ENCODE measurements around the gene ROBO2. TPM values are rescaled to one million over a fixed set of nuclear protein-coding genes. Genes with fewer than 3 reads are reported as not detected.
"Not testable (repeated sequence)": the region's sequence is repeated elsewhere in the genome, so short reads cannot be mapped to it uniquely, and the experiment has no call there.

Gene ROBO2
- total and polyA plus RNA-seq, 4 experiments from 2014 or later: not detected

DNA sequence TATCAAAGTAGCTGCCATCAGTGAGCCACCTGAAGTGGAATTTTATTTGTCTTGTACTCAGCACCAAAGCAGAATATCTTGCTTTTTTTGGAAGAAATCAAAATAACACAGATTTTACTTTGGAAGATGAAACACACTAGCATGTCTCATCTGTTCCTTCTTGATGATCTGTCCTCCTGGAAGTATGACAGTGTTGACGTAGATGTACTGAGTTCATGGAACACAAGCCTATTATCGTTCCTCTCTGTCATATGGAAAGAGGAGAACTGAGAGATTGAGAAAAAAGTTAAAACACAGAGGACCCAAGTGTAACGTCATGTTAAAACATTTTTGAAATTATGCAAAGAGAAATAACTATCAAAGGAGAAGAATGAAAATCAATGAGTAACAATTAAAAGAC is 340.2 kb downstream of the ROBO2 start:
- Histone ChIP-seq H3K36me3 (ENCODE audit: insufficient read depth, low read length) (no peaks in the 10 kb centered on the region), H3K9me3 (ENCODE audit: control insufficient read depth in 1 of 2, low read length in 2 of 2) (no peaks in the 10 kb centered on the region), H3K27ac (ENCODE audit: low read depth, low read length) (no peak overlapping the region), H3K27me3 (ENCODE audit: insufficient read depth, low read length) (no peaks in the 10 kb centered on the region), H3K4me3 (ENCODE audit: low read length in 2 of 2) (no peak overlapping the region), H3K4me1 (ENCODE audit: insufficient read depth, low read length) (no peaks in the 10 kb centered on the region)
- intact Hi-C loops (cut with micrococcal nuclease): no loop called here
- Mint-ChIP-seq H3K27me3 (no peaks in the 10 kb centered on the region), H3K36me3 (no peaks in the 10 kb centered on the region), H3K27ac (no peak overlapping the region), H3K4me3 (no peak overlapping the region), H3K4me1 (no peaks in the 10 kb centered on the region), H3K9me3 (peaks cover 2 to 22% (median 10%) of the 10 kb centered on the region in 8 donors)
- no peak for DNase-seq
- ChIA-PET POLR2A (ENCODE audit: partially characterized antibody) (no interaction called here), CTCF (ENCODE audit: partially characterized antibody) (interaction anchor here (0.5 kb wide), 1 partner anchor 31 kb away, joined by 3 read pairs; no protein-coding TSS in a partner anchor)

DNA sequence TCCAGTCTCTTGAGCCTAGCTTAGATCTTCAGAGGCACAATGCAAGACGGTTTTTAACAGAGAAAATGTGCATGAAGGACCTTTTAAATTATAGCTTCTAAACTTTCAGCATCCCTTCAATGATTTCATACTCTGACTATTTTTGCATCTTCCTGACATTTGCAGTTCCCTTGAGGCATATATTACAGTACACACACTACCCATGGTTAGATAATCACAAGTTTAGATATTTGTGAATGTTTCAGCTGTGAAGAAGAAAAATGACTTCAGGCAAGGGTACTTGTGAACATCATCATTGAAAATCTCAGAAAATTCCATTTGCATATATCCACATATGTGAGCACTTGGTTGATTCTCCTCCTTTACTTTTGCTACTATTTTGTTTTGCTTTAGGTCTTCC is 341.5 kb downstream of the ROBO2 start:
- H3K36me3 ChIP-seq (ENCODE audit: insufficient read depth, low read length): no peaks in the 10 kb centered on the region
- no peak overlapping the region for H3K27ac ChIP-seq (ENCODE audit: low read depth, low read length)
- Mint-ChIP-seq H3K4me3 (no peak overlapping the region), H3K4me1 (no peaks in the 10 kb centered on the region), H3K36me3 (no peaks in the 10 kb centered on the region), H3K27me3 (no peaks in the 10 kb centered on the region), H3K27ac (no peak overlapping the region), H3K9me3 (peaks cover 4 to 23% (median 11%) of the 10 kb centered on the region in 8 donors)
- ChIA-PET CTCF (ENCODE audit: partially characterized antibody) (no interaction called here), POLR2A (ENCODE audit: partially characterized antibody) (no interaction called here)
- no peak for DNase-seq
- no peaks in the 10 kb centered on the region for H3K27me3 ChIP-seq (ENCODE audit: insufficient read depth, low read length)
- no peaks in the 10 kb centered on the region for H3K9me3 ChIP-seq (ENCODE audit: control insufficient read depth in 1 of 2, low read length in 2 of 2)
- no peak overlapping the region for H3K4me3 ChIP-seq (ENCODE audit: low read length in 2 of 2)
- intact Hi-C loops (cut with micrococcal nuclease): no loop called here
- no peaks in the 10 kb centered on the region for H3K4me1 ChIP-seq (ENCODE audit: insufficient read depth, low read length)

DNA sequence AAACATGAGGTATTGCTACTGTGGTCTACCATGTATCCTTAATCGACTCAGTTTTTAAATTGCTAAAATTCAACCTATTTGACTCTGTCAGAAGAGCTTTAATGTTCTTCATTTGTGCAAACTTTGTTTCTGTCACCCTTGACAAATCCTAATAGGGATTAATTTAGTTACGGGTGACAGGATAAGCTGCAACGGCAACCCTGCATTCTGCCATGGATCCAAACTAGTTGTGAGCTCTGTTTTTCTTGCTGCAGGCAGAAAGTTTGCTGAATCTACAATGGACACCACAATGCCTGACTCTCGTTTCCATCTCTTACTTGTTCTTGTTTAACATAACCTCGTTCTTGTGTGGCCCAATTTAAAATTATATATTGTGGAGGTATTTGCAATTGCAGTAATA is 352.3 kb downstream of the ROBO2 start:
- CTCF ChIA-PET (ENCODE audit: partially characterized antibody): no interaction called here
- intact Hi-C loops (cut with micrococcal nuclease): no loop called here

DNA sequence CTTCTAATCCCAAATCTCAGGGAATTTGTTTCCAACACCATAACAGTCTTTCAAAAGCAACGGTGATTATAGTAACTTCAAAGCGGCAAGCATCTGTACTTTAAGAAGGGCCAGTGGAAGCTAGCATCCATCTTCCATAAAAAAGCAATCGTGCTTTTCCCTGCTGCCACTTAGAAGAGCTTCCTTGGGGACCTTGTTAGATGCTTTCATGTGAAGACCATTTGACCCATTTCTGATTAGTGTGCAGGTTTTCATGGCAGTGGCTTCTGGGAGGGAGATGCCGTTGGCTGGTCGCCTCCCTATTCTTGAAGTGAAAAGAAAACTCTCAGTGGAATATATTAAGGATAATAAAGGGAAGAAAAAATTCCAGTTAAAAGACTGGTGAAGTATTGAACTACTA is 354.1 kb downstream of the ROBO2 start:
- H3K27me3 Mint-ChIP-seq: no peaks in the 10 kb centered on the region
- Histone ChIP-seq H3K4me3 (ENCODE audit: low read length in 2 of 2) (no peak overlapping the region), H3K9me3 (ENCODE audit: control insufficient read depth in 1 of 2, low read length in 2 of 2) (no peaks in the 10 kb centered on the region), H3K27me3 (ENCODE audit: insufficient read depth, low read length) (no peaks in the 10 kb centered on the region), H3K36me3 (ENCODE audit: insufficient read depth, low read length) (no peaks in the 10 kb centered on the region), H3K27ac (ENCODE audit: low read depth, low read length) (no peak overlapping the region), H3K4me1 (ENCODE audit: insufficient read depth, low read length) (no peaks in the 10 kb centered on the region)
- ChIA-PET CTCF (ENCODE audit: partially characterized antibody) (no interaction called here), POLR2A (ENCODE audit: partially characterized antibody) (no interaction called here)
- no peaks in the 10 kb centered on the region for H3K4me1 Mint-ChIP-seq
- H3K27ac Mint-ChIP-seq: no peak overlapping the region
- H3K36me3 Mint-ChIP-seq: no peaks in the 10 kb centered on the region
- DNase-seq: no peak
- intact Hi-C loops (cut with micrococcal nuclease): no loop called here
- no peak overlapping the region for H3K4me3 Mint-ChIP-seq
- H3K9me3 Mint-ChIP-seq: peaks cover 0 to 16% (median 7%) of the 10 kb centered on the region in 8 donors

More for the DNA sequence above, 352.3 kb downstream of the ROBO2 start:
- POLR2A ChIA-PET (ENCODE audit: partially characterized antibody): no interaction called here
- Histone ChIP-seq H3K27me3 (ENCODE audit: insufficient read depth, low read length) (no peaks in the 10 kb centered on the region), H3K4me3 (ENCODE audit: low read length in 2 of 2) (no peak overlapping the region), H3K36me3 (ENCODE audit: insufficient read depth, low read length) (no peaks in the 10 kb centered on the region), H3K9me3 (ENCODE audit: control insufficient read depth in 1 of 2, low read length in 2 of 2) (no peaks in the 10 kb centered on the region), H3K27ac (ENCODE audit: low read depth, low read length) (no peak overlapping the region), H3K4me1 (ENCODE audit: insufficient read depth, low read length) (no peaks in the 10 kb centered on the region)
- H3K4me3 Mint-ChIP-seq: no peak overlapping the region
- H3K27me3 Mint-ChIP-seq: no peaks in the 10 kb centered on the region
- peaks cover 0 to 19% (median 8%) of the 10 kb centered on the region in 8 donors for H3K9me3 Mint-ChIP-seq
- no peaks in the 10 kb centered on the region for H3K4me1 Mint-ChIP-seq
- H3K27ac Mint-ChIP-seq: no peak overlapping the region
- H3K36me3 Mint-ChIP-seq: no peaks in the 10 kb centered on the region
- DNase-seq: no peak

DNA sequence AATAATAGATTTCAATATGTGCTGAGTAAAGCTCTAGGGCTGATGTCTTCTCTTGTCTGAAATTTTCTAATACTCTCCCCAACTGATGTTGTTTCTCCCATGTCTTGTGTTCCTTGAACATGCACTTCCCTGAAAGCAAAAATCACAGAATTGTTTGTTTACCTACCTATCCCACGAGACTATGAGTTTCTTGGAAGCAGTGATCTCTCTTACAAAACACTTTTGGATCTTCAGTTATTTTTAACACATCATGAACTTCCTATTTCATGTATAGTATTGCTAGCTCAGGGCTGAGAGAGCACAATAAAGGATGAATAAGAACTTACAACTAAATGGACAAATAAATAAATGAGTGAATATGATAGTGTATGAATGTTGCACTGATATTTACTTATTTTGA is 365.0 kb downstream of the ROBO2 start:
- no peaks in the 10 kb centered on the region for H3K4me1 Mint-ChIP-seq

DNA sequence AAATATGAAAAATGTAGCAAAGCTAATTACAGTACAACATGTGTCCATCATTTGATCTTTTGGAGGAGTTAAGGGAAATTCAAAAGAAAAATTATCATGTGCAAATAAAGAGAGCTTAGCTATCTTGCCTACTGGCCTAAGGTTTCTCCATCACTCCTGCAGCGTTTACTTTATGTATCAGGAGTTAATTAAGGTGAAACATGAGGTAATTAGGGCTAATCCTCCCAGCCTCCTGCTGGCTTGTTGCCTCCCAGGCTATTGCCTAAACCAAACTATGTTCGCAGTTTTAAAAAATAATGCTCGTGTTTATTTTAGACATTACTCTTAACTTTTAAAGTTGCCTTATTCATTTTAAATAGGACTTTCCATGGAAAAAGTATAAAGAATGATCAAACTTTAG is 367.5 kb downstream of the ROBO2 start:
- no peaks in the 10 kb centered on the region for H3K27me3 ChIP-seq (ENCODE audit: insufficient read depth, low read length)
- ChIA-PET CTCF (ENCODE audit: partially characterized antibody) (no interaction called here), POLR2A (ENCODE audit: partially characterized antibody) (no interaction called here)
- DNase-seq: no peak
- intact Hi-C loops (cut with micrococcal nuclease): no loop called here
- no peaks in the 10 kb centered on the region for H3K4me1 Mint-ChIP-seq
- H3K4me1 ChIP-seq (ENCODE audit: insufficient read depth, low read length): no peaks in the 10 kb centered on the region
- H3K27ac ChIP-seq (ENCODE audit: low read depth, low read length): no peak overlapping the region
- H3K36me3 Mint-ChIP-seq: no peaks in the 10 kb centered on the region
- H3K9me3 Mint-ChIP-seq: peaks cover 0 to 17% (median 5%) of the 10 kb centered on the region in 8 donors
- no peak overlapping the region for H3K27ac Mint-ChIP-seq
- no peaks in the 10 kb centered on the region for H3K36me3 ChIP-seq (ENCODE audit: insufficient read depth, low read length)
- no peaks in the 10 kb centered on the region for H3K27me3 Mint-ChIP-seq
- no peak overlapping the region for H3K4me3 Mint-ChIP-seq
- no peak overlapping the region for H3K4me3 ChIP-seq (ENCODE audit: low read length in 2 of 2)
- H3K9me3 ChIP-seq (ENCODE audit: control insufficient read depth in 1 of 2, low read length in 2 of 2): no peaks in the 10 kb centered on the region

More for the DNA sequence above, 365.0 kb downstream of the ROBO2 start:
- H3K4me1 ChIP-seq (ENCODE audit: insufficient read depth, low read length): no peaks in the 10 kb centered on the region
- DNase-seq: no peak
- Mint-ChIP-seq H3K27ac (no peak overlapping the region), H3K4me3 (no peak overlapping the region), H3K36me3 (no peaks in the 10 kb centered on the region), H3K27me3 (no peaks in the 10 kb centered on the region), H3K9me3 (peaks cover 0 to 17% (median 5%) of the 10 kb centered on the region in 8 donors)
- no peaks in the 10 kb centered on the region for H3K27me3 ChIP-seq (ENCODE audit: insufficient read depth, low read length)
- no peak overlapping the region for H3K4me3 ChIP-seq (ENCODE audit: low read length in 2 of 2)
- no peaks in the 10 kb centered on the region for H3K36me3 ChIP-seq (ENCODE audit: insufficient read depth, low read length)
- intact Hi-C loops (cut with micrococcal nuclease): no loop called here
- ChIA-PET POLR2A (ENCODE audit: partially characterized antibody) (no interaction called here), CTCF (ENCODE audit: partially characterized antibody) (no interaction called here)
- no peak overlapping the region for H3K27ac ChIP-seq (ENCODE audit: low read depth, low read length)
- H3K9me3 ChIP-seq (ENCODE audit: control insufficient read depth in 1 of 2, low read length in 2 of 2): no peaks in the 10 kb centered on the region

DNA sequence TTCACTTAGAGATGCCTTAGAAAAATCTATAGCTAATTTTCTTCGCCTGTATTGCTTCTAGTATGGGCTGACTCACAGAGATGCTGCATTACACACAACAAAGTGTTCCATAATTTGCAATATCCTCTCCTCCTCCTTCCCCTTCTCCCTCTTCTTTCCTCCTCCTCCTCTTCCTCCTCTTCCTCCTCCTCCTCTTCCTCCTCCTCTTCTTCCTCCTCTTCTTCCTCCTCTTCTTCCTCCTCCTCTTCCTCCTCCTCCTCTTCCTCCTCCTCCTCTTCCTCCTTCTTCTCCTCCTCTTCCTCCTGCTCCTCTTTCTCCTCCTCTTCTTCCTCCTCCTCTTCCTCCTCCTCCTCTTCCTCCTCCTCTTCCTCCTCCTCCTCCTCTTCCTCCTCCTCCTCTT is 370.4 kb downstream of the ROBO2 start:
- H3K36me3 ChIP-seq (ENCODE audit: insufficient read depth, low read length); H3K27me3 Mint-ChIP-seq; H3K9me3 ChIP-seq (ENCODE audit: control insufficient read depth in 1 of 2, low read length in 2 of 2); POLR2A ChIA-PET (ENCODE audit: partially characterized antibody); H3K4me1 Mint-ChIP-seq; DNase-seq; H3K4me1 ChIP-seq (ENCODE audit: insufficient read depth, low read length); H3K27ac Mint-ChIP-seq; H3K27me3 ChIP-seq (ENCODE audit: insufficient read depth, low read length); intact Hi-C loops (cut with micrococcal nuclease); H3K36me3 Mint-ChIP-seq; H3K4me3 Mint-ChIP-seq; H3K4me3 ChIP-seq (ENCODE audit: low read length in 2 of 2); H3K27ac ChIP-seq (ENCODE audit: low read depth, low read length): not testable (repeated sequence)
- CTCF ChIA-PET (ENCODE audit: partially characterized antibody): interaction anchor here (0.6 kb wide), 1 partner anchor 30 kb away, joined by 3 read pairs; no protein-coding TSS in a partner anchor
- H3K9me3 Mint-ChIP-seq: peaks cover 4 to 25% (median 13%) of the 10 kb centered on the region in 8 donors

DNA sequence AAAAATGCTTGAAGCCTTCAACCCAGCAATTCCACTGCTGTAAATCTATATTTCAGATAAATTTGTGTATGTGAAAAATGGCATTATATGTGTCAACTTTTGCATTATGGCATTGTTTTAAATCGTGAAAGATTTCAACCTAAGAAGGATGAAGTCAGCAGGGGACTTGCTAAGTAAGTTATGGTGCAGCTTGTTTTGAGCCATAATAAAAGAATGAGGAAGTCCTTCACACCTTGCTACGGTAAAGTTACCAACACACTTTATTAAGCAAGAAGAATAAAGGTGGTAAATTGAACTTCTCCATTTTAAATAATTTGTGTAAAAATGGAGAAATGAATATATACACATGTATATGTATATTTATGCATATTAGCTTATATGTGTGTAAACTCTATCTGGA is 371.4 kb downstream of the ROBO2 start:
- Mint-ChIP-seq H3K9me3 (peaks cover 4 to 23% (median 11%) of the 10 kb centered on the region in 8 donors), H3K27me3 (no peaks in the 10 kb centered on the region), H3K4me3 (no peak overlapping the region), H3K36me3 (no peaks in the 10 kb centered on the region), H3K4me1 (no peaks in the 10 kb centered on the region), H3K27ac (no peak overlapping the region)
- Histone ChIP-seq H3K36me3 (ENCODE audit: insufficient read depth, low read length) (no peaks in the 10 kb centered on the region), H3K9me3 (ENCODE audit: control insufficient read depth in 1 of 2, low read length in 2 of 2) (peaks cover 0 to 5% of the 10 kb centered on the region in 2 donors), H3K4me3 (ENCODE audit: low read length in 2 of 2) (no peak overlapping the region), H3K27ac (ENCODE audit: low read depth, low read length) (no peak overlapping the region), H3K4me1 (ENCODE audit: insufficient read depth, low read length) (no peaks in the 10 kb centered on the region), H3K27me3 (ENCODE audit: insufficient read depth, low read length) (no peaks in the 10 kb centered on the region)
- DNase-seq: no peak
- ChIA-PET CTCF (ENCODE audit: partially characterized antibody) (no interaction called here), POLR2A (ENCODE audit: partially characterized antibody) (no interaction called here)
- intact Hi-C loops (cut with micrococcal nuclease): no loop called here

Data from CD4-positive, alpha-beta memory T cell (primary cell).